H1 (cell line): ENCODE measurements around the gene ZFPL1. TPM values are rescaled to one million over a fixed set of nuclear protein-coding genes. Genes with fewer than 3 reads are reported as not detected.
A peak's percentile ranks its signal among the peaks of the same experiment; 100 is the strongest.

ENCODE experiments used
- CHD2 ChIP-seq: IDR thresholded peaks from 2 replicates; pipeline ENCODE4 v1.6.1; 2012; ENCODE audit warnings: low read length, improper control_type of control experiment
- EP300 ChIP-seq, 2 experiments: IDR thresholded peaks; 1 replicate in 1 of 2; 2 replicates in 1 of 2; pipeline ENCODE4 v1.6.1; 2011 to 2012; ENCODE audit warnings: low read depth in 2 of 2, low read length in 2 of 2, mild to moderate bottlenecking in 2 of 2, borderline replicate concordance in 1 of 2, inconsistent platforms in 1 of 2, moderate library complexity in 1 of 2
- SP1 ChIP-seq: IDR thresholded peaks from 2 replicates; pipeline ENCODE4 v1.6.1; 2011; ENCODE audit warnings: low read depth, low read length
- ZNF274 ChIP-seq: IDR thresholded peaks from 2 replicates; pipeline ENCODE4 v1.7.0; 2012; ENCODE audit warnings: low read length, borderline replicate concordance; ENCODE audit errors: extremely low read depth
- polyA plus RNA-seq, 7 experiments: library from polyadenylated mRNA; depleted of rRNA in 3 of 7; stranded (reverse) in 5 of 7; unstranded in 2 of 7; fragments of >200 nt in 5 of 7; fragments of 200-250 nt in 2 of 7; gene quantifications; 1 replicate in 5 of 7; 2 replicates in 1 of 7; 4 replicates in 1 of 7; pipeline versions ENCODE4 v1.2.1 to v1.2.3, GENCODE V29; 2011 to 2013; ENCODE audit warnings: missing spikeins in 2 of 7, mixed read lengths in 2 of 7
- total RNA-seq: library from RNA; stranded (reverse); fragmentation: NEBNext Ultra II Directional; extraction: Animal tissue kit (Norgen Biotek cat#: 25700); gene quantifications from 2 replicates; pipeline ENCODE4 v1.2.1, GENCODE V29; 2021

ZFPL1 gene
- total and polyA plus RNA-seq, 2 of the 8 experiments (the other 6 are each of a cell fraction or from before 2014, with no cell fraction given): 21.5 to 76.8 TPM

DNA sequence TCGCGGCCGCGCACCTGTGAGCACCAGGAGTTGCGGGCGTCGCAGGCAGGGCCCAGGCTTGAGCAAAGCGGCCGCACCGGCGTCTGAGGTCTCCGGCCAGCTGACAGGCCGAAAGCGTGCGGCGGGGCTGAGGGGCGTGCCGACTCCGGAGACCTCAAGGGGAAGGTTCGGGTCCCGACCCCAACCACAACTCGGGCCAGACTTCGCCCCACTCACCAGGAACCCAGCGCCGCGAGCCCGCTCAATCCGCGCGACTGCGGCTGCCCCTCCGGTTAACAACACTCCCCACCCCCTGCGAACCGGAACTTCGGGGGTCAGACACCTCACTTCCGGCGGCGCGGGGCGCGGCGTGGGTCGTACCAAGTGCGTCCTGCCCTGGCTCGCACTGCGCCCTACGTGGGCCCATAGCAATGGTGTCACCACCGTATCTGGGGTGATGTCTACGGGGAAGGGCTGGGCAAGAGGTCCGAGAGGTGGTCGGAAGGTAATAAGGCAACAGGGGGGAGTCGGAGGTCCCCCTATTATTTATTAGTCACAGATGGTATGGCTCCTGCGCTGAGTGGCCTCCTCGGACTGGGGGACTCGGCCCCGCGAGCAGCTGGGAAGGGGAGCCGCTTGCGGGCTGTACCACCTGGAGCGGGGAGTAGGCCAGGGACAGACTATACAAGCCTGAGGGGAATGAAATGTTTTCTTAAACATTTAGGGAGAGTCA, 50.4 kb downstream of the ZFPL1 start, which contains the start of gene SYVN1 (continued):
- peak in 1 of 2 experiments; percentile 97; a peak in 2 of 3 replicates for TF ChIP-seq EP300 (IDR thresholded peaks at IDR 0.05; ENCODE audit: borderline replicate concordance in 1 of 2, low read depth in 2 of 2, low read length in 2 of 2)
- TF ChIP-seq SP1: no peak
- TF ChIP-seq CHD2: 0 out of 2 replicates have a peak, but pooled peaks have one; percentile 44
- TF ChIP-seq ZNF274: no peak
